Astrocyte (in vitro differentiated cells and primary cell): ENCODE measurements around the gene HSPA2.

Source experiments
- CTCF ChIP-seq: IDR thresholded peaks from 2 replicates; pipeline ENCODE4 v1.5.1; 2011; ENCODE audit warnings: low read depth, mild to moderate bottlenecking, inconsistent platforms, low read length, moderate library complexity; ENCODE audit not compliant: insufficient read depth
- EZH2 ChIP-seq: IDR thresholded peaks from 2 replicates; pipeline ENCODE4 v1.6.1; 2012; ENCODE audit warnings: mild to moderate bottlenecking, low read length, inconsistent platforms; ENCODE audit not compliant: insufficient read depth

- TF ChIP-seq EZH2 (no peak), CTCF (no peak)
Observed at GRCh38 chr14:64561631-64562030, 21.1 kb downstream of the HSPA2 start.
